GM06990 (cell line): ENCODE results near the gene RFLNA.

Source experiments
- DNase-seq: peaks from one replicate; pipeline ENCODE4 v3.0.0-alpha.2; 2011; ENCODE audit not compliant: insufficient read length; ENCODE audit errors: extremely low read depth
- H3K27me3 ChIP-seq: replicated peaks from 2 replicates; pipeline ENCODE4 v1.6.0; 2011; ENCODE audit warnings: low read length; ENCODE audit not compliant: control insufficient read depth, insufficient read depth
- H3K36me3 ChIP-seq: 2 replicates; pipeline ENCODE4 v1.5.1; 2011; ENCODE audit warnings: low read length; ENCODE audit not compliant: control insufficient read depth, insufficient read depth
- H3K4me3 ChIP-seq: replicated peaks from 2 replicates; pipeline ENCODE4 v1.5.1; 2011; ENCODE audit warnings: low read depth, mild to moderate bottlenecking, control low read depth, low read length
- CTCF ChIP-seq: IDR thresholded peaks from 2 replicates; pipeline ENCODE4 v1.5.1; 2011; ENCODE audit warnings: low read length, control low read depth, mild to moderate bottlenecking, inconsistent platforms; ENCODE audit not compliant: insufficient read depth, poor library complexity, severe bottlenecking

The RFLNA gene

GRCh38 chr12:124302241-124302806 is 7.4 kb downstream of the RFLNA start:
- TF ChIP-seq CTCF: no peak
- H3K36me3 ChIP-seq: no peaks in the 10 kb centered on the region
- no peak overlapping the region for H3K4me3 ChIP-seq
- no peak for DNase-seq
- H3K27me3 ChIP-seq: no peaks in the 10 kb centered on the region; the same call in none of the 2 replicates

GRCh38 chr12:124302807-124303578 is 8.1 kb downstream of the RFLNA start:
- no peak for DNase-seq
- Histone ChIP-seq H3K4me3 (no peak overlapping the region), H3K36me3 (no peaks in the 10 kb centered on the region), H3K27me3 (no peaks in the 10 kb centered on the region; the same call in none of the 2 replicates)
- no peak for TF ChIP-seq CTCF

GRCh38 chr12:124303579-124304313 is 8.9 kb downstream of the RFLNA start:
- Histone ChIP-seq H3K27me3 (no peaks in the 10 kb centered on the region; the same call in 1 of the 2 replicates), H3K4me3 (no peak overlapping the region), H3K36me3 (no peaks in the 10 kb centered on the region)
- DNase-seq: no peak
- TF ChIP-seq CTCF: no peak

- Histone ChIP-seq H3K27me3 (no peaks in the 10 kb centered on the region; the same call in 1 of the 2 replicates), H3K4me3 (no peak overlapping the region), H3K36me3 (no peaks in the 10 kb centered on the region)
- no peak for DNase-seq
- TF ChIP-seq CTCF: no peak
Measured at GRCh38 chr12:124304314-124304790, 9.5 kb downstream of the RFLNA start.

GRCh38 chr12:124305136-124305535 is 10.2 kb downstream of the RFLNA start:
- DNase-seq: no peak
- Histone ChIP-seq H3K27me3 (no peaks in the 10 kb centered on the region; the same call in 1 of the 2 replicates), H3K36me3 (no peaks in the 10 kb centered on the region), H3K4me3 (no peak overlapping the region)
- no peak for TF ChIP-seq CTCF
